GM18505 (cell line): ENCODE measurements around the gene ASB13.

Experiments
- ATAC-seq: cut with Tn5 transposase; IDR thresholded peaks from one replicate; pipeline ENCODE4 v1.9.1; 2021; ENCODE audit not compliant: unreplicated experiment
- POLR2A ChIP-seq: IDR thresholded peaks from 4 replicates; pipeline ENCODE4 v1.6.1; 2011; ENCODE audit warnings: borderline replicate concordance; ENCODE audit not compliant: insufficient read depth, insufficient read length; ENCODE audit errors: extremely low read depth

The ASB13 gene

DNA sequence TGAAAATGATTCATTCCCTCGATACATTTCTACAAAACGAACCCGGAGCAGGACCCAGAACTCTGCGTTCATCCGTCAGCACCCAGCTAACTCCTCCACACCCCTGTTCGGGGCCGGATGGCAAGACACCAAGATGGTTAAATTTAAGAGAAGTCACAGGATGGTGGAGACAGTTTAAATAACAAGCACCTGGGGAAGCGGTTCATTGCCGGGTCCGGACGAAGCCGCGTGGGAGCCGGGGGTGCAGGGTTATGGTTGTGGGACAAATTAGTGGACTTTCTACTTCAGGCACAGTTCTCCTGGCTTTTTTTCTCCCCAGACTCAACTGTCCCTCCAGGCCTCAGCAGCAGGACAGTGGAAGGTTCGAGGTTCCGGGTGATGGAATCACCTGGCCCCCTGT is 45.4 kb downstream of the ASB13 start:
- no peak for ATAC-seq
- TF ChIP-seq POLR2A: no peak

DNA sequence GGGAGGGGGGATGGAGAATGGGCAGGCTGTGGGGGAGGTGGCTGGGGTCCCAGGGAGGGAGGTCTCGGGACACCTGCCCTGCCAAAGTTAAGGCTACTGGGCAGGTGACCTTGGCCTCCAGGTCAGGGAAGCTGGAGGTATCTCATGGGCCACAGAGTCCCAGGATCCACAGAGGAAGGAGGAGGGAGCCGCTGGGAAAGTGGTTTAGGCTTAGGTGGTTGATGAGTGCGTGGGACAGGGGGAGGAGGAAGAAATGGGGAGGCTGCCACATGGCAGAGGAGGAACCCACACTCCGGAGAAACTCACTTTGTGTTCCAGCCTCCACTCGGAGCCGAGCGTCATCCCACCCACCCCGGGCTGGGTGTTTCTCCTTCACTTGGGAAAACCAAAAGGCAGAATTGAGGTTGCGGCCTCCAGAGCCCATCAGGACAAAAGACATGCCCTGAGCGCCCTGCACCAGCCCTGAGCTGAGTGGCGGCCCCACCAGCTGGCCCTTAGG is 46.1 kb downstream of the ASB13 start:
- no peak for TF ChIP-seq POLR2A
- no peak for ATAC-seq

DNA sequence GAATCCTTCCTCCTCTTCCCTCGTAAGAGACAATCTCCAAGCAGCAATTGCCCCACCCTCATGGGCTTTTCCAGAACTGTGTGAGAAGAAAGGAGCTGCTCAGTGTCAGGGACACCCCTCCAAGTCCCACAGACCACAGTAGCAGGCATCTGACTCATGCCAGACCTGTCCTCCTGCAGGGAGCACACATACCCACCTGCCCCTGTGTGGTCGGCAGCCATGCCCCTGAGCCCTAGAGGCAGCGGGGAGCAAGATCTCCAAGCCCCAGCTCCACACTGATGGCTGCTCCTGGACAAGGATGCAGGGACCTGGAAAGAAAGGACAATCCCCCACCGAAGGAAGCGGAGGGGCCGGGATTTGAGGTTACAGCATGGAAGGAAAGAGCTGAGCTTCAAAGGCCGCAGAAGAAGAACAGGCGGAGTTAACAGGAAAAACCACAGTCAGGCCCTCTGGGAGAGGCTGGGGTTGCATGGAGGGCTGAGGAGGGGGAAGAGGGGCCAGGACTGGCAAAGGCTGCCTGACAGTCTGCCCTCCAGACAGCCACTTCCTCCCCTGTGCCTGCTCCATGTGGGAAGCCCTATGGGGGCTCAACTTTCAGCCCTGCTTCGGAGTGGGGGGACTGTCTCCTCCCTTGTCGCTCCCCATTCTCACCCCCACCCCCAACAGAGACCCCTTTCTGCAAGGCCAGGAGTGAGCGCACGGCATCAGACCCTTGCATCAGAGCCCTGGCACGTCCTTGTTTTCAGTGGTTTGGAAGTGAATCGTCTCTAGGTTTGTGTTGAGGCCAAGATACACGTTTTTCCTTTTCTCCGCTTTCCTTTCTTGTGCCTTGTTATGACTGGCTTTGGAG is 46.8 kb downstream of the ASB13 start:
- ATAC-seq: no peak
- TF ChIP-seq POLR2A: no peak

DNA sequence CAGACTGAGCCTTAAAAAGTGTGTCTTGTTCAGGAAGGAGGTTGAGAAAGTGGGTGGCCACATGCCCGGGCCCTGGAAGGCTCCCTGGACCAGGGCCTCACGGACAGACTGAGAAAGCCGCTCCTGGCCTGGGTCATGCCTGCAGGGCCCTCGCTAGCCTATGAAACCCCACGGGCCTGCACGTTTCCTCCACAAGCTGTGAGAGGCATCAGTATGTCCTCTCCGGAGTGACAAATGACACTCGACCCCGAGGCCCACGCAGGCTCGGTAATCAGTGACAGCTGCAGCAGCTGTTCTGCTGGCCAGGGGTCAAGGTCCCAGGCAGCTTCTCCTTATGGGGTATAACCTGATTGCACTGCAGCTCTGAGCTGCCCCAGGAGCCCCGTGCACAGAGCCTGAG is 47.6 kb downstream of the ASB13 start:
- ATAC-seq: no peak
- no peak for TF ChIP-seq POLR2A

DNA sequence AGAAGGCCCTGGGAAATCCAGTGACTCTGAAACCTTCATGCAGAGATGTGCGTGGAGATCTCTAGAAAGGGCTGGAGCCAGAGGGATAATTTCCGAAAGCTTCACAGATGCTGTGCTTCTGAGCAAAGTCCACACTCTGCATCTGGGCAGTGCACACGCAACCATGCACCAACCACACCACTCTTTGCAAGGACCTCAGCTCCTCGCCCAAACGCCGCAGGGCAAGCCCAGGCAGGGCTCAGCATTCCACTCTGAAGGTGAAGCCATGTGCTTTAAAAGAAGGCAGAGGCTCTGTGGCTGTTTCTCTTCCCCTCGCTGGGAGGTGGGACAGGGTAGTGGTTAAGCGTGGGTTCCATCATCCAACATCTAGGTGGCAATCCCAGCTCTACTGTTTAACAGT is 48.4 kb downstream of the ASB13 start:
- ATAC-seq: no peak
- no peak for TF ChIP-seq POLR2A

DNA sequence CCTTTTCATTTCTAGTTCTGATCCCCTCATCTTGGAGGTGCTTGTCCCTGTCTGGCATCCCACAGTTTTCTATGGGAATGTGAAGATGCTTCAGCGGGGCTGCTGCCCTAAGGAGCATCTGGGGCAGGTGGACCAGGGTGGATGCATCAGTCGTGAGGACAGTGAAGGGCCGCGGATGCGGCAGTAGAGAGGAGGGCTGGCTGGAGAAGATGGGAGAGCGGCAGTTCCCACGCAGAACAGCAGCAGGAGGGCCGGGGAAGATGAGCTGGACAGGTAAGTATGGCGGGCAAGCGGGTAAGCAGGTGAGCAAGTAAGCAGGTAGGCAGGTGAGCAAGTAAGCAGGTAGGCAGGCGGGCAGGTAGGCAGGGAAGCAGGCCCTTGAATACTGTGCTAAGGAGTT is 48.9 kb downstream of the ASB13 start:
- no peak for ATAC-seq
- TF ChIP-seq POLR2A: no peak

DNA sequence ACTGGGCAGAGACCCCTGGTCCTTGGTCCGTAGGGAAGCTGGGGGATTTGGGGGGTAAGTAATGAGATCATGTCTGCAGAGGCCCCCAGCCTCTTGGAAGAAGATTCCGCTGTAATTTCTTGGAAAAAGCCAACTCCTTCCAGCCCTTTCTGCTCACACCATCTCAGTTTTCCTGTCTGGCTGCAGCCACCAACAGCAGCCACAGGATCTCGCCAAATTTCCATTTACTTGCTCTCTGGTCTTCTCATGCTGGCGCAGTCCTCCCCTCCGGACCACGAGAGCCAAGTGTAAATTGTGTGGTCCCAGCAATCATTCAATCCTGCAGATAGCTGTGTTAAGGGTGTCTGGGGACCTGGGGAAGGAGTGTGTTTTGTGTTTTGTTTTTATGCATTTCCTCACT is 49.6 kb downstream of the ASB13 start:
- TF ChIP-seq POLR2A: no peak
- no peak for ATAC-seq

DNA sequence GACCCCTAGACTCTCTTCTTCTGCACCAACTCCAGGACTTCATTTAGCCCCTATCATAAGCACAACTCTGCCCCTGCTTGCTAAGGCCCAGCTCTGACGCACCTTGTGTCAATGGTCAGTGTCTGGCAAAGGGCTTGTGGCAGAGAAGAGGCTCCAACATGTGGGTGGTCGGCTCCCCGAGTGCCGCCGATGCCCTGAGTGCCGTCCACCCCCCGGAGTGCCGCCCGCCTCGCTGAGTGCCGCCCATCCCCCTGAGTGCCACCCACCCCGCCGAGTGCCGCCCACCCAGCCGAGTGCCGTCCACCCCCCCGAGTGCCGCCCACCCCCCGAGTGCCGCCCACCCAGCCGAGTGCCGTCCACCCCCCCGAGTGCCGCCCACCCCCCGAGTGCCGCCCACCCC is 50.3 kb downstream of the ASB13 start:
- no peak for ATAC-seq

DNA sequence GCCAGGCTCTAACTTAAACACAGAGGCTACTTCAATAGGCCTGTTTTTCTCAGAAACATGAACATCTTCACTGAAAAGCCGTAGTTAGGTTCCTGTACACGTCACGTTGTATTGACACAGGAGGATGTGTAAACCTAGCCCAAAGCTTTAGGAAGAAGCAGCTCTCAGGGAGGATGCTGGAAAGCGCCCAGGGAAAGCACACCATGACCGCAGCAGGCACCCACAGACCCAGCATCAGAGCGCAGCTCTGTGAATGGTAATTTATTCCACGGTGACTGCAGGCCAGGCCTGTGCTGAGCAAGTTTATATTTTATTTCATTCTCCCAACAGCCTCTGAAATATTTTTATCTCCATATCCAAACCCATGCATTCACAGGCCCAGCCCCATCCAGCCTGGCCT is 51.1 kb downstream of the ASB13 start:
- TF ChIP-seq POLR2A: no peak
- ATAC-seq: no peak

More for the DNA sequence above, 50.3 kb downstream of the ASB13 start:
- no peak for TF ChIP-seq POLR2A

DNA sequence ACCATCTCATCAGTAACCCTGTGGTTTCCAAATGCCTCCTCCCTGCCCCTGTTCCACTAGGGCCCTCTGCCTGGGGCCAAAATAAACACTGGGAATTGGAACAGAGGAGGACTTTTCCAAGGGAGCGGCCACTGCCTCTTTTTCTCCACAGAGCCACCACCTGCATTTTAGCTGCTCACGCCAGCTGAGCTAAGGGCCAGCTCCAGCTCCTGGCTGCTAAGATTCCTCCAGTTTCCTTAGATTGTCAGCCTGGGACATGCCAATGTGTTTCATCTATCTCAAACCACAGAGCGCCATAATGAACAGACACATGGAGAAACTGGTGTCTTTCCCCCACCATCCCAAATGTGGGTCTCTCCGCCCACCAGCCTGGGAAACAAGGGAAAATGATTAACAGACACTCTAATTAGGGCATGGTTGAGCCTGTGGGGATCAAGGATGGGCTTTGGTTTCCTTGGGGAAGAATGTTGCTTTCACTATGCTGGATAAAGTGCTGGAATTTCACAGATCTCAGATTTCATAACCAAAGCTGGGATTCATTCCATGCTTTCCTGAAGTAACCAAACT is 52.2 kb downstream of the ASB13 start:
- ATAC-seq: no peak

DNA sequence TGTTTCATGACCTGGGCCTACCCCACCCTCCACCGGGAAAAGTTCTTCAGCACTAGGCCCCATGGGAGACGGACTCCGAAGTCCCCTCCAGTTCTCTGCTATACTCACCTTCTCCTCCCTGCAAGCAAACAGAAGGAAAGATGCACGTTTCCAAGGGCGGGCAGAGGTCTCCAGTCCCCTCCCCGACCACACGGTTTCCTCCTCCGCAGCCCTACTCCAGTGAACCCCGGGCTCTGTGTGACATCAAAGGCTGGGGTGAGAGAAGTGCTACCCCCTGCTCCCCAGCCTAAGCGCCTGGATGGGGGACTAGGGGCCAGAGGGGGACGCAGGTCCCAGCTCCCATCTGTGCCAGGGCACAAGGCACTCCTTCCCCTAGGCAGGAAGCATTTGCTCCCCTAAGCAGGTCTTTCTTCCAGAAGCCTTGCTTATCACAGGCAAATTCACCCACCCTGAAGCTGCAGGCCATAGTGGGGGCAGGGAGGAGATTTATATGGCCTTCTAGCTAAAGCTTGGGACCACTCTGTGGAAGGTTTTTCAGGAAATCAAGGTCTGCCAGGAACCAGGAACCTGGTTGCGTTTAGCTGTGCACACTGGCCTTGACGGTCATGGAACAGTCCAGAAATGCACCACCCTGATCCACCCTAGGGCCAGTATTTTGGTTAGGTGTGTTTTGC is 52.8 kb downstream of the ASB13 start:
- no peak for TF ChIP-seq POLR2A
- ATAC-seq: no peak

More for the DNA sequence above, 52.2 kb downstream of the ASB13 start:
- no peak for TF ChIP-seq POLR2A

DNA sequence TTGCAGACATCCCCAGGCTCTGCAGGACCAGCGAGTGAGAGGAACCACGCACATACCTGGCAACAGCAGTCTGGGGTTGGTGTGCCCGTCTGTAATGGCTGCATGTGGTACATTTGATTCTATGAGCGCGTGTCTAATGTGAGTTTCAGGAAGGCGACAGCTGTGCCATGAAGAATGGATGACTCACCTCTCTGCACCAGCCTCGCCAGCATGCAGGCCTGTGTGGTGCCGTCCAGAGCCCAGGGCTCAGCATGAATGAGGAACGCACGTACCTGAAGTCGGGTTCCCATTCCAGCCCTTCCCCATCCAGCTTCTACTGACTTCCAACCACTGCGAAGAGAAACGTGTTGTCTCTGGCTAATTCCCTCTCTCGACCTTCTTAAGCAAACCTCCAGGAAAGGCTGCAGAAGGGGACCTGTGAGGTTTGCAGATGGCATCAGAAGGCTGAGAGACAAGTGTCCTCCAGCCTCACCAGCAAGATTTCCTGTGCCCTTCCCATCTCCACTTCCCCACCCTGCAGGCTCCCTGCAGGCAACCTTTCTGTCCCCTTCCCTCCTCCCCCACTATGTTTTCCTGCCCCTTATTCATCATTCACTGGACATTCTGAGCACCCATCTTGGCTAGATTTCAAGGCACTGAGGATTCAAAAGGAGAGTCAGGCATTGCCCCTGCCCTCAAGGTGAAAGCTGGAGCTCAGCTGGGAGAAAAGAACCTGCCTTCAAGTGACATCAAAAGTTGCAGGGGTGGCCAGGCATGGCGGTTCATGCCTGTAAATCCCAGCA is 54.3 kb downstream of the ASB13 start:
- no peak for ATAC-seq
- TF ChIP-seq POLR2A: no peak

DNA sequence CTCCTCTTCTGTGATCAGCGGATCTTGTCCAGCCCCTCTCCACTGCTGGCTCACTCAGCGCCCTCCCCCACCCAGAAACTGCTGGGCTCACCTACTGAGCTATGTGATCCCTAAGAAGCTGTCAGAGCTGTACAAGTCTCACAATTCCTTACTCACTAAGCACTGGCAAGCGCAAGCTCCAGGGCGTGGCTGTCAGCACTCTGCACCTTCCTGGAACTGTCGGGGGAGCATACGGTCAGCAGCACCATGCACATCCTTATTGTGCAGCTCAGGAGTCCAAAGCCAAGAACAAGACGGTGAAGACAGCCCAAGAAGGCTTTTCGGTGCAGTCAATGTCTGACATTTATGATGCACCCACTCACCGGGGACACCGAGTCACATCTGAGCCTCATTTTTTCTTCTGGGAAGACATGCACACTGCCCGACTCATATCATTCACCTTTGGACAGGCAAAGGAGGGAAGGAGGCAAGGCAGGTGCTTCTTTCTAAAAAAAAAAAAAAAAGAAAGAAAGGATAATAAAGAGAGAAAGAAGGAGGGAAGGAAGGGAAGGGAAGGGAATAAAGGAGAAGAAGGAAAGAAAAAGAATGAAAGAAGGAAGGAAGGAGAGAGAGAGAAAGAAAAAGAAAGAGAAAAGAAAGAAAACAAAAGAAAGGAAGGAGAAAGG is 56.3 kb downstream of the ASB13 start:
- no peak for TF ChIP-seq POLR2A
- ATAC-seq: no peak

DNA sequence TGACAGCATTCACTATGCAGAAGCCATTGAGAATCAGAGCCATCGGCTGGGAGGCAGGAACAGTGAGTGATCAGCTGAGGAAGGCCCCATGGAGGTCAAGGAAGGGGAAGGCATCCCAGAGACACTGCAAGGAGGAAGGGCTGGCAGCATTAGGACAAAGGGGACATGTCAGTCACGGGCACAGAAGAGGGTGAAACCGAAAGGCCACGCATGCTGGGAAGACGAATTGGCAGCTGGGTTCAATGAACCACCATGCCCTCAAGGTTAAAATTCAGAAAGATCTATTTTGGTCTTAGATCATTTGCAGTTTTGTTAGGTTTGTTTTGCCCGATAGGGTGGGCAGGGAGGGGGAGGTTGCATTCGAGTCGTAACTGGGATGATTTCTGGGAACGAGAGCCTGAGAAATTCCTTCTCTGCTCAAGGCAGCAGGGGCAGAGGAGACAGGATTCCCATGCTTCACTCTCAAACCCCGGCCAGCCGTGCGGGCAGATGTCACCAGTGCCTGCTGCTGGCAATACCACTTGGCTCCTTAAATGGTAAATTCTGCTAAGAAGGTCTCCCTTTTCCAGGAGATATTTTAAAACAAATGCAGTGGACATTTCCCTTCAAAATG is 57.7 kb downstream of the ASB13 start:
- ATAC-seq: no peak
- TF ChIP-seq POLR2A: no peak
